ENCODE measurements around the gene CTSL.
"Not testable (repeated sequence)": the region's sequence is repeated elsewhere in the genome, so short reads cannot be mapped to it uniquely, and the experiment has no call there.

CTSL gene

DNA sequence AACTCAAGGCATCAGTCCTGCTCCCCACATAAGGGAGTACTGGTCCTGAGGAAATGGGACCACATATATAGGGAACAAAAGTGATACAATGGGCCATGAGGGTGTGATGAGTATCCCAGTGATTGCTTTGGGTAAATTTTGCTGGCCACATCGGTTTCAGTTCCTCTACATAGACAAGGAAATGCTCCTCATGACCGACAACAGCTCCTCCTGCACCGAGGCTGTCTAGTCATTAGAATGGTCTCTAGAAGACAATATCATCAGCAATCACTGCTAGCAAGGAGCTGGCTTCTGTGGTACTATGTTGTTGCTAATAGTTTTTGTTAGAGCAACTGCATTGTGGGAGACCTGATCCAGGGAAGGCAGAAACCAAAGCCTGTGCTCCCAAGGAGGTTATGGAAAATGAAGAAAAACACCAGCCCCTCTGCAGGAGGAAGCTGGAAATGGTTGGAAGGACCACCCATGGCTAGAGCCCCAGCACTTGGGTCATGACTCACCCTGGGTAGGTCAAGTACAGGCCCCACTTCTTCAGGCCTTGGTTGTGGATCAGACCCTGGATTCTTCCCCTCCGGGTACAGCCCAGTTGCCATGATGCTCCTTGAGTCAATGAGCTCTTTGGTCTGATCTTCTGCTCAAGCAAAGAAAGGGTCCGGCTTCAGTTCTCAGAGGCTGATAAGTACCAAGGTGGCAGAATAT is 3.4 kb upstream of the CTSL start:
- DNase-seq (ENCODE audit: low read depth): no peak

DNA sequence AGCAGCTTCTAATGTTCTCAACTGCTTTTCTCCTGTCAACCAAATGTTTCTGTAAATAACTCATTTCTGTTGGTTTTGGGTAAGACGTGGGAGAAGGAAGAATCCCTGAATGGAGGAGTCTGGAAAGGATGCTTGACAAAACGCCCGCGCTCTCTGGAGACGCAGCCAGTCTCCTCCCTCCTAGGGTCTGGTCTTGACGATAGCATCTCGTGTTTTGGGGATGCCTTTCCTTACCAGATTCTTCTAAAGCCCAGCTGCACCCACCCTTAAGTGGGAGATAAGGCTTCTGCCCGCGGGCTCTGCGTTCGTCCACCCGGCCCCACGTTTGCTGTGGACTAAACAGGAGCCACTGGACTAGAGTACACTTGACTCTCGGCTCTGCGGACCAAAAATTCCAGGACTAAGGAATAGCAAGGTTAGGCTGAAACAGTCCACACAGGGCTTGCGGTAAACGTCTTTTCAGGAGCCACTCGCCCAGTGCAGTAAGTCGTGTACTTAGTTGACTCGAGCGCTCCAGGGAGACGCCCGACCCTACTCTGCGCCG is 491 bp upstream of the CTSL start:
- no peak for DNase-seq (ENCODE audit: low read depth)

- no peak for DNase-seq (ENCODE audit: low read depth)
Measured at GRCh38 chr9:87729246-87729645, 3.3 kb downstream of the CTSL start.

DNA sequence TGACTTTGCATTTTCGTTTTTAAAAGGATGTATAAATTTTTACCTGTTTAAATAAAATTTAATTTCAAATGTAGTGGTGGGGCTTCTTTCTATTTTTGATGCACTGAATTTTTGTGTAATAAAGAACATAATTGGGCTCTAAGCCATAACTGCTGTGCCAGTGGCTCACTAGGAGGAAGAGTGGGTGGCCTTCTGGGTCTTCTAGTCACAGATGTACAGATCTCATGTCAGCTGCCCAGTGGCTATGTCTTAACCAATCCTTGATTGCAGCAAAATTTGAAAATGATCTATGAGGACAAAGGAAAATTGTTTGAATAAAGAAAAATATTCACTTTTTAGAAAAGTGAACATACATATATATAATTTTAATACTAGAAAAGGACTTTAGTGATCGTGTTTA is 5.4 kb downstream of the CTSL start:
- DNase-seq (ENCODE audit: low read depth): no peak

DNA sequence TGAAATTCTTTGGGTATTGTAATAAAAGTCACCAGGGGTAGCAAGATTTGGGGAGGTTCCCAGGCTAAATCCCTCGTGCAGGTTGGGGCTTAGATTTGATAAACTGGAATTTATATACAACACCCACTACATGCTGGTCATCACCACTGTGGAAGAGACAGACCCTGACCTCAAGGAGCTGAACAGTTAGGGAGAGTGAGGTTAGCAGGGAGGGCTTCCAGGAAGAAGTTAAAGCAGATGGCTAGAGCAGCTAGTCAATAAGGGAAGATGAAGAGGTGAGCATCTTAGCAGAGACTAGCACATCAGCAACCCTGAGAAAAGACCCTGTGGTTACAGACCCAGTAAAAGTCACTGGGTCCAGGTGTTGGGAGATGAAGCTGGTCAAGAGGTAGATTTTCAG is 6.4 kb downstream of the CTSL start:
- DNase-seq (ENCODE audit: low read depth): no peak

DNA sequence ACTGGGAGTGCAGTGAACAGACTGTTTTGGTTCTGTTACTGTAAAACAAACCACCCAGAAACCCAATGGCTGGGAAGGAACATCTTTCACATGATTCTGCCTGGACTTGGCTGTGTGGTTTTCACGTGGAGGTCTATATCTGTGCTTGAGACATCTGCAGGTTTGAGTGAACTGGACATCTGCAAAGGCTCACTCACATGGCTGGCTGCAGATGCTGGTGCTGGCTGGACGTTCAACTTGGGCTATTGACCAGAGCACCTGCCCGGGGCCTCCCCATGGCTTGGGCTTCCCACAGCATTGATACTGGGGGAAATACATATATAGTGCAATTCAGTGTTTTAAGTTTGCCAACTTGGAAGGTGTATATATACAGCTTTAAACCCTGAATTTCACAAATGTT is 6.8 kb downstream of the CTSL start:
- no peak for DNase-seq (ENCODE audit: low read depth)

- no peak for DNase-seq (ENCODE audit: low read depth)
Measured at GRCh38 chr9:87733273-87734052, 7.5 kb downstream of the CTSL start.

- no peak for DNase-seq (ENCODE audit: low read depth)
Measured at GRCh38 chr9:87734106-87734505, 8.2 kb downstream of the CTSL start.

- DNase-seq (ENCODE audit: low read depth): no peak
Measured at GRCh38 chr9:87739546-87739945, 13.6 kb downstream of the CTSL start.

- DNase-seq (ENCODE audit: low read depth): no peak
Measured at GRCh38 chr9:87740209-87740608, 14.3 kb downstream of the CTSL start.

GRCh38 chr9:87741326-87741725 is 15.4 kb downstream of the CTSL start:
- DNase-seq (ENCODE audit: low read depth): no peak

GRCh38 chr9:87741891-87742290 is 16.0 kb downstream of the CTSL start:
- DNase-seq (ENCODE audit: low read depth): no peak

DNA sequence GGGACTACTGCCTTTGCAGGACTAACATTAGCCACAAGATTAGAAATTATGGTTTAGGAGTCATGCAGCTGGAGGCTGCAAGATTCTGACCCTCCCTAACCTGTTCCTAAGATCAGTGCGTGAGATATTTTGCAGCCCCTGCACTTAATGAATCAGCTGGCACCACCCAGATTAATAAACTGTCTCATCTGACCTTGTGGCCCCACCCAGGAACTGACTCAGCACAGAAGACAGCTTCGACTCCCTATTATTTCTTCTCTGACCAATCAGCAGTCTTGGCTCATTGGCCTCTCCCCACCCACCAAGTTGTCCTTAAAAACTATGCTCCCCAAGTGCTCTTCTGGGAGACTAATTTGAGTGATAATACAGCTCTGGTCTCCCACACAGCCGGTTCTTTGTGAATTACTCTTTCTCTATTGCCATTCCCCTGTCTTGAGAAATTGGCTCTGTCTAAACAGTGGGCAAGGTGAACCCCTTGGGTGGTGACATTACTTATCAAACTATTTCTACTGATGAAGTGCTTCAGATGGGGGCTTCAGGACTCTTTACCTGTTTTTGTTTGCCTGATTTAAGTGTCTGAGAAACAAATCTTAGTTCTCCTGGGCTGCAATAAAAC is 17.0 kb downstream of the CTSL start:
- no peak for DNase-seq (ENCODE audit: low read depth)

GRCh38 chr9:87744247-87744646 is 18.3 kb downstream of the CTSL start:
- not testable (repeated sequence) for DNase-seq (ENCODE audit: low read depth)

DNA sequence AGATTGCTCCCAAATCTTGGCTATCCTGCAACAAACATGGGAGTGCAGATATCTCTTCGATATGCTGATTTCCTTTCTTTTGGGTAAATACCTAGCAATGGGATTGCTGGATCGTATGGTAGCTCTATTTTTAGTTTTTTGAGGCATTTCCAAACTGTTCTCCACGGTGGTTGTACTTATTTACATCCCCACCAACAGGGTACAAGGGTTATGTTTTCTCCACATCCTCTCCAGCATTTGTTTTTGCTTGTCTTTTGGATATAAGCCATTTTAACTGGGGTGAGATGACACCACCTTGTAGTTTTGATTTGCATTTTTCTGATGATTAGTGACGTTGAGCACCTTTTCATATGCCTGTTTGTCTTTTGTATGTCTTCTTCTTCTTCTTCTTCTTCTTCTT is 20.3 kb downstream of the CTSL start:
- DNase-seq (ENCODE audit: low read depth): no peak

- DNase-seq (ENCODE audit: low read depth): no peak
Measured at GRCh38 chr9:87748881-87749280, 23.0 kb downstream of the CTSL start.

DNA sequence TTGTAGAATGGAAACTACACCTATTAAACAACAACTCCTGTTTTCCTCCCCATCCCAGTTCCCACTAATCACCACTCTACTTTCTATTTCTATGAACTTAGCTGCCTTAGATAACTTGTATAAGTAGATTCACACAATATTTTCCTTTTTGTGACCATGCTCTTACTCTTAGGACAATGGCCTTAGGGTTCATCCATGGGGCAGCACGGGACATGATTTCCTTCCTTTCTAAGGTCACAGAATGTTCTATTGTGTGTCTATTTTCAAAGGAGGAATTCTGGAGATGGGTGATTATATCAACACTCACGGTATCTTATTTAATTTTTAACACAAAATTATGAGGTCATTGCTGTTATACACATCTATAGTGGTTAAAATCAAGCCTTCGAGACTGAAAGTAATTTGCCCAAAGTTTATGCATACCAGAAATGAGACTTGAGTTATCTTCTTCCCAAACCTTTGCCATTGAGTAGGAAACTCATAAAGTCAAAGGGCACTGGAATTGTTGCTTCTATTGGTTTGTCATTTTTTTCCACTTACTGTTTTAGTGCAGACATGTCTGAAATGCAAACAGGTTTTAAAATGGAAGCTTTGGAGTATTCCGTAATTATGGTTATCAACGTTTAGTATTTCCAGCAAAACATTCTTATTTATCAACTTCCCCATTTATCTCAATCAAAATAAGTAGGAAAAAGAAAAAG is 23.6 kb downstream of the CTSL start:
- DNase-seq (ENCODE audit: low read depth): no peak

DNA sequence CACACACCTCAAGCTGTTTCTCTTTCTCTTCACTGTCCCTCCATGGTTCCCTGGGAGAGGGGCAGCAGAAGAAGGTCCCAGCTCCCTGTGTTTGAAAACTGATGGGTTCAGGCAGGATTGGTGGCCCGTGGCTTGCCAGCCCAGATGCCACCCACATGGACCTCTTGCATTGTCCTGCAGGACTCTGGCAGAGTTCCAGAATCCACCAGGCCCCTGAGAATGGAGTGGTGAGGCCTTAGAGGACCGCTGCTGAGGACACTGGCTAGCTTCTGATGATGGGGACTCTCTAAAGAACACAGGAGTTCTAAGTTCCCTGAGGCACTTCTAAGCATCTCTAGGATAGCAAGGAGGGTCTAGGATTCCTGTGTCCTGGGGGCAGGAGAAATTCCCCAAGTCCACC is 24.8 kb downstream of the CTSL start:
- DNase-seq (ENCODE audit: low read depth): no peak

DNA sequence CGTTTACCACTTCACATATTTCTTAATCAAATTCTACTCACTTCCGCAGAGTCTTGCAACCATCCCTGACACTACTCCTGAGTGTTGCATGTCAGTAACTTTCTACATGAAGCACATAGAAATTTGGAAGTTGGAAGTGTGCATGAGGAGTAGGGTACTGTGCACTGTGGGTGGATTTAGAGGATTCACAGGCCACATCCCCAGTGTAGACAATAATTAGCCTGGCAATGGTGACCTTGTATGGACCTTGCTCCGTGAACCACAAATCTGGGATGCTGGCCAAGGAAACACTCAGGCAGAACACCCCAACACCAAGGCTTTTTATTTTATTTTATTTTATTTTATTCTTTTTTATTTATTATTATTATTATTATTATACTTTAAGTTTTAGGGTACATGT is 25.5 kb downstream of the CTSL start:
- no peak for DNase-seq (ENCODE audit: low read depth)

DNA sequence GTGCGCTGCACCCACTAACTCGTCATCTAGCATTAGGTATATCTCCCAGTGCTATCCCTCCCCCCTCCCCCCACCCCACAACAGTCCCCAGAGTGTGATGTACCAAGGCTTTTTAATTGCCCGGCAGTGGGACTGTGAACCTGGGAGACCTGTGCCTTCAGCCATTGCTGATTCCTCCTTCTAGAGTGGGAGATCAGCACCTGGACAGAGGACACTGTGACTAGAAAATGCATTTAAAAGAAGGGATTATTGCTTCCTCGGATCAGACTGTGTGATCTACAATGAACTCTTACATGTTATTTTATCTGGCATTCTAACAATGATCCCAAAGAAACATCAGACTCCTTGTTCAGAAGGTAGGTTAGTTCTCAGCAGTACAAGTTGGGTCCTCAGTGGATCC is 25.9 kb downstream of the CTSL start:
- DNase-seq (ENCODE audit: low read depth): no peak

GRCh38 chr9:87753313-87753712 is 27.4 kb downstream of the CTSL start:
- DNase-seq (ENCODE audit: low read depth): no peak

DNA sequence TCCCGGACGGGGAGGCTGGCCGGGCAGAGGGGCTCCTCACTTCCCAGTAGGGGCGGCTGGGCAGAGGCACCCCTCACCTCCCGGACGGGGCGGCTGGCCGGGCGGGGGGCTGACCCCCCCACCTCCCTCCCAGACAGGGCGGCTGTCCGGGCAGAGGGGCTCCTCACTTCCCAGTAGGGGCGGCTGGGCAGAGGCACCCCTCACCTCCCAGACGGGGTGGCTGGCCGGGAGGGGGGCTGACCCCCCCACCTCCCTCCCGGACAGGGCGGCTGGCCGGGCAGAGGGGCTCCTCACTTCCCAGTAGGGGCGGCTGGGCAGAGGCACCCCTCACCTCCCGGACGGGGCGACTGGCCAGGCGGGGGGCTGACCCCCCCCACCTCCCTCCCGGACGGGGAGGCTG is 32.4 kb downstream of the CTSL start:
- DNase-seq (ENCODE audit: low read depth): not testable (repeated sequence)
